ENCODE results near the gene SPHK2.

DNA sequence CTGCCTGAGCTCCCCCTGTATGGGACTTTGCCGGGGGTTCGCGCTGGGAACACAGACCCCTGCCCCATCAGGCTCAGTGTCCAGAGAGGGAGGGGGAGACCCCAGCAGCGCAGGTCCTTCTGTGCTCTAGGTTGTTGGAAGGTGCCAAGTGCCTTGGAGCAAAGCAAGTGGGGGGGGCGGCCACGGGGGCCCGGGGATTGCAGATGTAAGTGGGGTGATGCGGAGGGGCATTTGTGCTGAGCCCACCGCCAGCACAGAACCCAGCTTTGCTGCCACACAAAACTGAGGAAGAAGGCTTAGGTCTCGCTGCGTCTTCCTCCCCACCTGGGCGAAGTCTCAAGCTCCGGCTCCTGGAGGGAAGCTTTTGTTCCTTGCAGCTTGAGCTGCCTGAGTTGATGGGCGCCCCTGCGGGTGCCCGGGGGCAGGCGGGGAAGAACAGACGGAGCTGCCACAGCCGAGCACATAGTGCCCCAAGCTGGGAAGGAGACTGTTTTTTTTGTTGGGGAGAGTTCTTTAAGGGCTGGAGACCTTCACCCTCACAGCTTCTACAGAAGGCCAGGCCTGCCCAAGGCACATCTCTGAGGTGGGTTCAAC, 55.0 kb downstream of the SPHK2 start:
- TF ChIP-seq, protein P1, sequence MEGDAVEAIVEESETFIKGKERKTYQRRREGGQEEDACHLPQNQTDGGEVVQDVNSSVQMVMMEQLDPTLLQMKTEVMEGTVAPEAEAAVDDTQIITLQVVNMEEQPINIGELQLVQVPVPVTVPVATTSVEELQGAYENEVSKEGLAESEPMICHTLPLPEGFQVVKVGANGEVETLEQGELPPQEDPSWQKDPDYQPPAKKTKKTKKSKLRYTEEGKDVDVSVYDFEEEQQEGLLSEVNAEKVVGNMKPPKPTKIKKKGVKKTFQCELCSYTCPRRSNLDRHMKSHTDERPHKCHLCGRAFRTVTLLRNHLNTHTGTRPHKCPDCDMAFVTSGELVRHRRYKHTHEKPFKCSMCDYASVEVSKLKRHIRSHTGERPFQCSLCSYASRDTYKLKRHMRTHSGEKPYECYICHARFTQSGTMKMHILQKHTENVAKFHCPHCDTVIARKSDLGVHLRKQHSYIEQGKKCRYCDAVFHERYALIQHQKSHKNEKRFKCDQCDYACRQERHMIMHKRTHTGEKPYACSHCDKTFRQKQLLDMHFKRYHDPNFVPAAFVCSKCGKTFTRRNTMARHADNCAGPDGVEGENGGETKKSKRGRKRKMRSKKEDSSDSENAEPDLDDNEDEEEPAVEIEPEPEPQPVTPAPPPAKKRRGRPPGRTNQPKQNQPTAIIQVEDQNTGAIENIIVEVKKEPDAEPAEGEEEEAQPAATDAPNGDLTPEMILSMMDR (IDR thresholded peaks at IDR 0.05; ENCODE audit: low read depth, low read length, poor library complexity, severe bottlenecking): no peak
- no peak for TF ChIP-seq EZH2phosphoT487 (IDR thresholded peaks at IDR 0.05; ENCODE audit: borderline replicate concordance, low read length)

All from DOHH2 (cell line).